Measurements from ENCODE around the gene LMO7.

LMO7 gene

DNA sequence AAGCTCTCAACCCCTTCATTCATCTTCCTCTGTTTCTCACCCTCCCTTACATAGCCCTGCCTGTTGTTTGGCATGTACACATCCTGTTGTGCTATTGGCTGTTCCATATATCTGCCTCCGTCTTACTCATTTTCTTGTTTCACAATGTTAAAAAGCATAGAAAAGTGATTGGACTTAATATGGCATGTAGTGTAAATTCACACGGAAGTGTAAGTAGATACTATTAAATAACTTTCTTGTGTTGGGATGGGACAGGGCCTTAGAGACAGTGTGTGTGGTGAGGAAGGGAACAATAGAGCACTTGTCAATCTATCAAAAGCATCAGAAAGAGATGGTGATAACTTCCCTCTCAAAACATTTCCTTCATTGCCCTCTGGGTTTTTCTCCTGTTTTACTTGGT, 12.3 kb downstream of the LMO7 start:
- H3K4me3 ChIP-seq (ENCODE audit: low read depth in 1 of 2, low read length in 2 of 2), result no peak overlapping the region
- no peak overlapping the region for H3K27ac ChIP-seq (ENCODE audit: low read length)

DNA sequence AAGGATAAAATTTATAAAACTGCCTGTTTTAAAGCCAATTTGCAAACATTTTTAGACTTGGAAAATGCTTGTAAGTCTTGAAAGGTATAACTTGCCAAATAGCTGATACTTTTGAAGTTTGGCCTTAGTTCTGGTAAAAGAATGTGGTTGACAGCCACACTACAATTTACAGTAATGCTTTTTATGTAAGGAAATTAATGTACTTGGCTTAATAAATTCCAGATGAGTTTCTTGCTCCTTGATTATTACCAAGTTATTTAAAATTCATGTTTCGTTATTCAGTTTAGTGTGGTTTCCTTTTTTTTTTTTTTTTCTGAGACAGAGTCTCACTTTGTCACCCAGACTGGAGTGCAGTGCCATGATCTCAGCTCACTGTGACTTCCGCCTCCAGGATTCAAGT, 14.9 kb downstream of the LMO7 start:
- Histone ChIP-seq H3K9me3 (ENCODE audit: control insufficient read depth in 1 of 2, low read length in 2 of 2) (no peaks in the 10 kb centered on the region), H3K27me3 (ENCODE audit: low read depth, low read length) (no peaks in the 10 kb centered on the region), H3K4me1 (ENCODE audit: control insufficient read depth in 1 of 2, insufficient read depth in 2 of 2, low read length in 2 of 2) (no peaks in the 10 kb centered on the region), H3K4me3 (ENCODE audit: low read depth in 1 of 2, low read length in 2 of 2) (no peak overlapping the region), H3K27ac (ENCODE audit: low read length) (no peak overlapping the region), H3K36me3 (ENCODE audit: control insufficient read depth in 1 of 2, insufficient read depth in 2 of 2, low read length in 2 of 2) (no peaks in the 10 kb centered on the region)

More for the DNA sequence above, 12.3 kb downstream of the LMO7 start:
- Histone ChIP-seq H3K36me3 (ENCODE audit: control insufficient read depth in 1 of 2, insufficient read depth in 2 of 2, low read length in 2 of 2) (no peaks in the 10 kb centered on the region), H3K27me3 (ENCODE audit: low read depth, low read length) (no peaks in the 10 kb centered on the region), H3K4me1 (ENCODE audit: control insufficient read depth in 1 of 2, insufficient read depth in 2 of 2, low read length in 2 of 2) (no peaks in the 10 kb centered on the region), H3K9me3 (ENCODE audit: control insufficient read depth in 1 of 2, low read length in 2 of 2) (no peaks in the 10 kb centered on the region)

DNA sequence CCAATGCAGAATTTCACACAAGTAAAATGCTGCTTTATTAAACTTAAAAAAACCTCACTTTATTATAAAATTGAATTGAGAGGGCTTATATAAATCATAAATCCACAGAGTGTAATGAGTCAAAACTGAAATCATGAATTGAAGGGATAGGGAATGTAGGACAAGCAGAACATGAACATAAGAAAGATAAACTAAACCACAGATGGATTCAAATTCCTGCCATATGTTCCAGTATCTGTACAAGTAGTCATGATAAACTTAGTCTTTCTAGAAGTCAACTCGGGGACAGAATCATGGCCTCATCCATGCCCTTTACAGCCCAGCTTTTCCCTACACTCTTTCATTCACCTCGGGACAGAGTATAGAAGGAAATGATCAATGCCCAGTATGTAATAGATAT, 16.6 kb downstream of the LMO7 start:
- H3K27ac ChIP-seq (ENCODE audit: low read length), result no peak overlapping the region
- H3K27me3 ChIP-seq (ENCODE audit: low read depth, low read length), result no peaks in the 10 kb centered on the region
- no peaks in the 10 kb centered on the region for H3K9me3 ChIP-seq (ENCODE audit: control insufficient read depth in 1 of 2, low read length in 2 of 2)
- no peaks in the 10 kb centered on the region for H3K4me1 ChIP-seq (ENCODE audit: control insufficient read depth in 1 of 2, insufficient read depth in 2 of 2, low read length in 2 of 2)
- H3K4me3 ChIP-seq (ENCODE audit: low read depth in 1 of 2, low read length in 2 of 2), result no peak overlapping the region
- no peaks in the 10 kb centered on the region for H3K36me3 ChIP-seq (ENCODE audit: control insufficient read depth in 1 of 2, insufficient read depth in 2 of 2, low read length in 2 of 2)

DNA sequence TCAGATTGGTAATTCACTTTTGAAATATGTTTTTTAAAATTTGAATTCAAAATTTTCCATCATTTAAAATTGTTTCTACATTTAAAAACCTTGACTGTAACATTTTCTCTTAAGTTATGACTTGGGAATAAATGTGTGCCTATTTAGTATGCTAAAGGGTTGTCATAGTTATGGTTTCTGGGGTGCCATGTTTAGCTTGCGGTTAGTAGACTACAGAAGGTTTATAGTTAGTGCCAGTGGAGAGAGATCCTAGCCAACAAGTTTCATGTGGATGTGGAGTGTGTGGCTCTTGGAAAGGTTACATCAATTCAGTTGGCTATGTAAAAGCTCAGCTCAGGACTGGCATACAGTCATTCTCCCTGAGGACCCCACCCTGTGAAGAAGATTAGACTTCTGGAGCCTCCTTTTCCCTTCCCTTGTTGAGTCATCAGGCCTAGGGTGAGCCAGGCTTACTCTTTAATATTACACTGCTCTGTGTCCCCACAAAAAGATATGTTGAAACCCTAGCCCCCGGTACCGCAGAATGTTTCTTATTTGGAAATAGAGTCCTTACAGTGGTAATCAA, 20.4 kb downstream of the LMO7 start:
- no peak overlapping the region for H3K27ac ChIP-seq (ENCODE audit: low read length)

DNA sequence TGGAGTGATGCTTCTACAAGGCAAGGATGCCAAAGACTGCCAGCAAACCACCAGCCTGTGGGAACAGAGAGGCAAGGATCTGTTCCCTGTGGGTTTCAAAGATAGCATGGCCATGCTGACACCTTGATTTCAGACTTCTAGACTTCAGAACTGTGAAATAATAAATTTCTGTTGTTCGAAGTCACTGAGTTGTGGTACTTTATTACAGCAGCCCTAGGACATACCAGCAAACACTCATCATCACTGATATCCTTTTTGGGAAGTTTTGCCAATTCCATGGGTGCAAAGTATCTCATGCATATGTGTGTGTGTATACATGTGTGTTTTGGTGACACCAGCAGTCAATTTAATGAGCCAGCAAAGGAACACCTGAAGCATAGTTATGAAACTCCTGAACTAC, 21.0 kb downstream of the LMO7 start:
- Histone ChIP-seq H3K4me1 (ENCODE audit: control insufficient read depth in 1 of 2, insufficient read depth in 2 of 2, low read length in 2 of 2) (no peaks in the 10 kb centered on the region), H3K9me3 (ENCODE audit: control insufficient read depth in 1 of 2, low read length in 2 of 2) (no peaks in the 10 kb centered on the region), H3K36me3 (ENCODE audit: control insufficient read depth in 1 of 2, insufficient read depth in 2 of 2, low read length in 2 of 2) (no peaks in the 10 kb centered on the region), H3K27ac (ENCODE audit: low read length) (no peak overlapping the region), H3K27me3 (ENCODE audit: low read depth, low read length) (no peaks in the 10 kb centered on the region), H3K4me3 (ENCODE audit: low read depth in 1 of 2, low read length in 2 of 2) (no peak overlapping the region)

More for the DNA sequence above, 20.4 kb downstream of the LMO7 start:
- H3K4me3 ChIP-seq (ENCODE audit: low read depth in 1 of 2, low read length in 2 of 2), result no peak overlapping the region
- H3K4me1 ChIP-seq (ENCODE audit: control insufficient read depth in 1 of 2, insufficient read depth in 2 of 2, low read length in 2 of 2), result no peaks in the 10 kb centered on the region
- no peaks in the 10 kb centered on the region for H3K36me3 ChIP-seq (ENCODE audit: control insufficient read depth in 1 of 2, insufficient read depth in 2 of 2, low read length in 2 of 2)
- no peaks in the 10 kb centered on the region for H3K27me3 ChIP-seq (ENCODE audit: low read depth, low read length)
- H3K9me3 ChIP-seq (ENCODE audit: control insufficient read depth in 1 of 2, low read length in 2 of 2), result no peaks in the 10 kb centered on the region

DNA sequence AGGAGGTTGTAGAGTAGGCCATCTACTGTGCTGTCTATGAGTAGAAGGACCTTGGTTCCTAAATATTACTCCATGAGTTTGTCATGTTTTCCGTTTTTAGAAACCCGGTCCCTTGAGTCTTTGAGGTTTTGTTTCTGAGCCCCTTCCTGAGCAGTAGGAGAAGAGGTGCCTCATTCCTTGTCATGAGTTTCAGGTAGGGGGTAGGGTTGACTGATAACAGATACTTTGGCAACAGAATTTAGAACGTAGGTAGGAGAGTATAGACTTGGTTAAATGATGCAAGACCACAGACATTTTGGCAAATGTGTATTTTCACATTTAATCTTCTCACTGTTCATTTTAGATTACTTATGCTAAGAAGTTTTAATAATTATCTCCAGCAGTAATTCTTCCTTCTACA, 24.6 kb downstream of the LMO7 start:
- no peaks in the 10 kb centered on the region for H3K4me1 ChIP-seq (ENCODE audit: control insufficient read depth in 1 of 2, insufficient read depth in 2 of 2, low read length in 2 of 2)
- H3K9me3 ChIP-seq (ENCODE audit: control insufficient read depth in 1 of 2, low read length in 2 of 2), result no peaks in the 10 kb centered on the region

DNA sequence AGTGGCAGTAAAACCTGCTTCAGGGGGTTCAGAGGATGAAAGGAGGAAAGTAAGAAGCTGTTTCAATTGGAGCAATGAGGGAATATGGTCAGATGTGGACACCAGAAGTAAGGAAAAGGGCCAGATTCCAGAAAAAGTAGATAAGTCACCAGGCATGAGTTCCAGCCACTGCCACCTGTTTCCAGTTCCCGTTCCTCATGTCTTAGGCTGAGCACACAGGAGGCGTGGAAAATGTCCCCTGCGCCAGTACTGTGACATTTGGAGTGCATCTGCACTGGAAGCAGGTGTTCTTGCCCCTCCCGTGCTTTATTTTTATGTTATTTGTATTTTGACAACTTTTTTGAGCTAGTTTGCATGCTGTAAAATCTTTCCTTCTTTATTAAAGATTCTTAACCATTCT, 25.3 kb downstream of the LMO7 start:
- Histone ChIP-seq H3K36me3 (ENCODE audit: control insufficient read depth in 1 of 2, insufficient read depth in 2 of 2, low read length in 2 of 2) (no peaks in the 10 kb centered on the region), H3K27me3 (ENCODE audit: low read depth, low read length) (no peaks in the 10 kb centered on the region), H3K9me3 (ENCODE audit: control insufficient read depth in 1 of 2, low read length in 2 of 2) (no peaks in the 10 kb centered on the region), H3K4me3 (ENCODE audit: low read depth in 1 of 2, low read length in 2 of 2) (no peak overlapping the region), H3K4me1 (ENCODE audit: control insufficient read depth in 1 of 2, insufficient read depth in 2 of 2, low read length in 2 of 2) (no peaks in the 10 kb centered on the region), H3K27ac (ENCODE audit: low read length) (no peak overlapping the region)

More for the DNA sequence above, 24.6 kb downstream of the LMO7 start:
- no peaks in the 10 kb centered on the region for H3K27me3 ChIP-seq (ENCODE audit: low read depth, low read length)
- no peak overlapping the region for H3K27ac ChIP-seq (ENCODE audit: low read length)
- no peak overlapping the region for H3K4me3 ChIP-seq (ENCODE audit: low read depth in 1 of 2, low read length in 2 of 2)
- no peaks in the 10 kb centered on the region for H3K36me3 ChIP-seq (ENCODE audit: control insufficient read depth in 1 of 2, insufficient read depth in 2 of 2, low read length in 2 of 2)

DNA sequence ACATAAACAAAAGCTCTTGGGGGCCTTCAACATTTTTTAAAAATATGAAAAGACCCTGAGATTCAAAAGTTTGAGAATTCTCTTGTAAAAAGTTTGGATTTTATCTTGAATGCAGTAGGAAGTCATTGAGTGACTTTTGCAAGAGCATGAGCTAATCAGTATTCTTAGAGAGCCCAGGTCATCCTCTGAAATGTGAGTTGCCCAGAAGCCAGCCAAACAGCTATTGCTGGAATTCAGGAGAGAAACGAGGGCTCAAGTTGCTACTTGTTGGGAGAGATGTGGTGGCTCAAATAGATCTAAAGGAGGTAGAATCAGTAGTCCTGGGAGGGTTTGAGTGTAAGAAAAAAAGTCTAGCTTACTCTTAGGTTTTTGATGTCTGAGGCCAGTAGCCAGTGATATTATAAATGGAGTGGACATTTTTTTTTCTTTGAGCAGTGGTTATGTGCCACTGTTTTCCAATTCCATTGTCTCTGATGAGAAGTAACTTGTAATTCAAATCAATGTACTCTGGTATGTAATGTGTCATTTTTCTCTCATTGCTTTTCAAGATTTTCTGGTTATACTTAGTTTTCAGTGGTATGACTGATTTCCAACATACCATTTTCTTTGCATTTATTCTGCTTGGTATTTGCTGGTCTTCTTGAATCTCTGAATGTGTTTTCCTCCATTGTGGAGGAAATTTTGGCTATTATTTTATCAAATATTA, 30.7 kb downstream of the LMO7 start:
- no peak overlapping the region for H3K27ac ChIP-seq (ENCODE audit: low read length)
- no peaks in the 10 kb centered on the region for H3K9me3 ChIP-seq (ENCODE audit: control insufficient read depth in 1 of 2, low read length in 2 of 2)
- no peaks in the 10 kb centered on the region for H3K27me3 ChIP-seq (ENCODE audit: low read depth, low read length)
- H3K36me3 ChIP-seq (ENCODE audit: control insufficient read depth in 1 of 2, insufficient read depth in 2 of 2, low read length in 2 of 2), result no peaks in the 10 kb centered on the region
- no peak overlapping the region for H3K4me3 ChIP-seq (ENCODE audit: low read depth in 1 of 2, low read length in 2 of 2)
- no peaks in the 10 kb centered on the region for H3K4me1 ChIP-seq (ENCODE audit: control insufficient read depth in 1 of 2, insufficient read depth in 2 of 2, low read length in 2 of 2)

DNA sequence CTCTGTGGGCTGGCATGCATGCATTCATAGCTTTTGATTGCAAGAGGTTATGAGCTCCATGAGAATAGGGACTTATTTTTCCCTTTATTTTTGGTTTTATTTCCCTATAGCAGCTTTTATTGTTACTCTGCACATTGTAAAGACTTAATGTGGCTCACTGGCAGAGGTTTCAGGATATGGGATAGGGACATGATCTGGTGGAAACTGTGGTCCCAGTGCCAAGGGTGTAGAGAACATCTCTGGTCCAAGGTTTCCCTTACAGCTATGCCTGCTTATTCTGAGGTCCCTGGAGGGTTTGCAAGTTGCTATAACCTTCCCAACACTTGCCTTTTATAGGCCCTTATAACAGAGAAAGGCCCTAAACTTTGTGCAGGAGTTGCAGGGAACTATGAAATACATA, 33.6 kb downstream of the LMO7 start:
- no peak overlapping the region for H3K4me3 ChIP-seq (ENCODE audit: low read depth in 1 of 2, low read length in 2 of 2)
- no peaks in the 10 kb centered on the region for H3K4me1 ChIP-seq (ENCODE audit: control insufficient read depth in 1 of 2, insufficient read depth in 2 of 2, low read length in 2 of 2)
- H3K36me3 ChIP-seq (ENCODE audit: control insufficient read depth in 1 of 2, insufficient read depth in 2 of 2, low read length in 2 of 2), result no peaks in the 10 kb centered on the region
- H3K27me3 ChIP-seq (ENCODE audit: low read depth, low read length), result no peaks in the 10 kb centered on the region
- no peaks in the 10 kb centered on the region for H3K9me3 ChIP-seq (ENCODE audit: control insufficient read depth in 1 of 2, low read length in 2 of 2)
- no peak overlapping the region for H3K27ac ChIP-seq (ENCODE audit: low read length)

DNA sequence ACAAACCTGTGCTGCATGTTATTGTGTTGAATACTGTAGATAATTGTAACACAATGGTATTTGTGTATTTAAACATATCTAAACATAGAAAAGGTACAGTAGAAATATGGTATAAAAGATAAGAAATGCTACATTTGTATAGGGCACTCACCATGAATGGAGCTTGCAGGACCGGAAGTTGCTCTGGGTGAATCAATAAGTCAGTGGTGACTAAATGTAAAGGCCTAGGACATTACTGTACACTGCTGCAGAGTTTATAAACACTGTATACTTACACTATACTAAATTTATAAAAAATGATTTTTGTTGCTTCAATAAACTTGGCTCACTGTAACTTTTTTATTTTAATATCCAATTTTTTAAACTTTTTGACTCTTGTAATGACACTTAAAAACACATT, 34.4 kb downstream of the LMO7 start:
- H3K27ac ChIP-seq (ENCODE audit: low read length), result no peak overlapping the region
- H3K9me3 ChIP-seq (ENCODE audit: control insufficient read depth in 1 of 2, low read length in 2 of 2), result no peaks in the 10 kb centered on the region

DNA sequence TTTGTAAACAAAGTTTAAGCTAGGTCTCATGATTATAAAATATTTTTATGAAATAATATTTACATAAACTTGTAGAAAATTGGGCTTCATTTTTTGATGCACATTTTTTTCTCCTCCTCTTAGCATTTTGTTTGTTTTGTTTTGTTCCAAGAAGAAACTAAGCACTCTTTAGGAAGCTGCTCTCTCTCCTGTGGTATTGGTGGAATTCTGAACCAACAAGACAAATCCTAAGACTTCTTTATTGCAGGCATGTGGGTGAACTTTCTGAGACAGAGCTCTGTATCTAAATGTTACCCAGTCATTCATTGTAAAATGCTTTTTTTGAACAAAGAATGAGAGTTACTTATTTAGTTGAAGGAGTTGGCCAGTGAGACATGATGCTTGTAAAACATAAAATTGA, 39.3 kb downstream of the LMO7 start:
- Histone ChIP-seq H3K9me3 (ENCODE audit: control insufficient read depth in 1 of 2, low read length in 2 of 2) (no peaks in the 10 kb centered on the region), H3K27me3 (ENCODE audit: low read depth, low read length) (no peaks in the 10 kb centered on the region), H3K27ac (ENCODE audit: low read length) (no peak overlapping the region), H3K4me3 (ENCODE audit: low read depth in 1 of 2, low read length in 2 of 2) (no peak overlapping the region), H3K36me3 (ENCODE audit: control insufficient read depth in 1 of 2, insufficient read depth in 2 of 2, low read length in 2 of 2) (no peaks in the 10 kb centered on the region), H3K4me1 (ENCODE audit: control insufficient read depth in 1 of 2, insufficient read depth in 2 of 2, low read length in 2 of 2) (no peaks in the 10 kb centered on the region)

More for the DNA sequence above, 34.4 kb downstream of the LMO7 start:
- H3K27me3 ChIP-seq (ENCODE audit: low read depth, low read length), result no peaks in the 10 kb centered on the region
- no peaks in the 10 kb centered on the region for H3K36me3 ChIP-seq (ENCODE audit: control insufficient read depth in 1 of 2, insufficient read depth in 2 of 2, low read length in 2 of 2)
- H3K4me1 ChIP-seq (ENCODE audit: control insufficient read depth in 1 of 2, insufficient read depth in 2 of 2, low read length in 2 of 2), result no peaks in the 10 kb centered on the region
- no peak overlapping the region for H3K4me3 ChIP-seq (ENCODE audit: low read depth in 1 of 2, low read length in 2 of 2)

DNA sequence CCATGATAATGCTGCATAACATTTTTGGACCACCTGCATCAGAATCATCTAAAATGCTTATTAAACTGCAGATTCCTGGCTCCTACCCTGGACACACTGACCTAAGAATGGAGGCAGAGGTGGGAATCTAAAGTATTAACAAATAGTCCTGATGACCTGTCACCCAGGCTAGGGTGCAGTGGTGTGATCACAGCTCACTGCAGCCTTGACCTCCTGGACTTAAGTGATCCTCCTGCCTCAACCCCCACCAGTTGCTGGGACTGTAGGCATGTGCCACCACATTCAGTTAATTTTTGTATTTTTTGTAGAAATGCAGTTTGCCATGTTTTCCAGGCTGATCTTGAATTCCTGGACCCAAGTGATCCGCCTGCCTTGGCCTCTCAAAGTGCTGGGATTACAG, 43.3 kb downstream of the LMO7 start:
- H3K4me1 ChIP-seq (ENCODE audit: control insufficient read depth in 1 of 2, insufficient read depth in 2 of 2, low read length in 2 of 2), result no peaks in the 10 kb centered on the region
- no peaks in the 10 kb centered on the region for H3K36me3 ChIP-seq (ENCODE audit: control insufficient read depth in 1 of 2, insufficient read depth in 2 of 2, low read length in 2 of 2)
- no peaks in the 10 kb centered on the region for H3K27me3 ChIP-seq (ENCODE audit: low read depth, low read length)
- H3K27ac ChIP-seq (ENCODE audit: low read length), result no peak overlapping the region
- no peak overlapping the region for H3K4me3 ChIP-seq (ENCODE audit: low read depth in 1 of 2, low read length in 2 of 2)
- H3K9me3 ChIP-seq (ENCODE audit: control insufficient read depth in 1 of 2, low read length in 2 of 2), result no peaks in the 10 kb centered on the region
